ENCODE measurements around the gene PITHD1.
"Not testable (repeated sequence)": the region's sequence is repeated elsewhere in the genome, so short reads cannot be mapped to it uniquely, and the experiment has no call there.

Gene PITHD1

GRCh38 chr1:23777979-23778814 is at the start of gene PITHD1:
TSS of gene PITHD1 (plus strand) at chr1:23778418. CDS start at chr1:23778516, 98 bp downstream.
- Histone ChIP-seq H3K27ac (ENCODE audit: low read length) (peak within 1 kb of the TSS; percentile 97), H3K4me1 (ENCODE audit: insufficient read depth, low read length) (no peaks in the 10 kb centered on the region), H3K9me3 (ENCODE audit: insufficient read depth, low read depth, low read length) (no peaks in the 10 kb centered on the region), H3K36me3 (ENCODE audit: insufficient read depth, low read depth, low read length) (peaks cover 19% of the 10 kb centered on the region), H3K27me3 (ENCODE audit: insufficient read depth, low read length) (no peaks in the 10 kb centered on the region), H3K4me3 (ENCODE audit: low read length) (peak within 1 kb of the TSS; percentile 100), H3K9ac (ENCODE audit: low read depth, low read length) (peak within 1 kb of the TSS; percentile 97)

- Histone ChIP-seq H3K4me3 (ENCODE audit: low read length) (no peak overlapping the region), H3K9ac (ENCODE audit: low read depth, low read length) (no peak overlapping the region), H3K4me1 (ENCODE audit: insufficient read depth, low read length) (no peaks in the 10 kb centered on the region), H3K9me3 (ENCODE audit: insufficient read depth, low read depth, low read length) (no peaks in the 10 kb centered on the region), H3K36me3 (ENCODE audit: insufficient read depth, low read depth, low read length) (no peaks in the 10 kb centered on the region), H3K27ac (ENCODE audit: low read length) (no peak overlapping the region), H3K27me3 (ENCODE audit: insufficient read depth, low read length) (no peaks in the 10 kb centered on the region)
Measured at GRCh38 chr1:23732363-23733224, 45.6 kb upstream of the PITHD1 start.

GRCh38 chr1:23733281-23733680 is 44.9 kb upstream of the PITHD1 start:
- H3K9ac ChIP-seq (ENCODE audit: low read depth, low read length); H3K4me1 ChIP-seq (ENCODE audit: insufficient read depth, low read length); H3K27ac ChIP-seq (ENCODE audit: low read length); H3K27me3 ChIP-seq (ENCODE audit: insufficient read depth, low read length); H3K36me3 ChIP-seq (ENCODE audit: insufficient read depth, low read depth, low read length); H3K9me3 ChIP-seq (ENCODE audit: insufficient read depth, low read depth, low read length); H3K4me3 ChIP-seq (ENCODE audit: low read length): not testable (repeated sequence)

- Histone ChIP-seq H3K27ac (ENCODE audit: low read length) (no peak overlapping the region), H3K9ac (ENCODE audit: low read depth, low read length) (no peak overlapping the region), H3K36me3 (ENCODE audit: insufficient read depth, low read depth, low read length) (no peaks in the 10 kb centered on the region), H3K4me3 (ENCODE audit: low read length) (no peak overlapping the region), H3K9me3 (ENCODE audit: insufficient read depth, low read depth, low read length) (no peaks in the 10 kb centered on the region), H3K27me3 (ENCODE audit: insufficient read depth, low read length) (no peaks in the 10 kb centered on the region), H3K4me1 (ENCODE audit: insufficient read depth, low read length) (no peaks in the 10 kb centered on the region)
Measured at GRCh38 chr1:23736437-23737134, 41.6 kb upstream of the PITHD1 start.

GRCh38 chr1:23741609-23742008 is 36.6 kb upstream of the PITHD1 start:
- H3K9ac ChIP-seq (ENCODE audit: low read depth, low read length), result no peak overlapping the region
- H3K27me3 ChIP-seq (ENCODE audit: insufficient read depth, low read length), result no peaks in the 10 kb centered on the region
- peaks cover 7% of the 10 kb centered on the region for H3K4me1 ChIP-seq (ENCODE audit: insufficient read depth, low read length)
- peaks cover 6% of the 10 kb centered on the region for H3K36me3 ChIP-seq (ENCODE audit: insufficient read depth, low read depth, low read length)
- H3K27ac ChIP-seq (ENCODE audit: low read length), result no peak overlapping the region
- no peak overlapping the region for H3K4me3 ChIP-seq (ENCODE audit: low read length)
- no peaks in the 10 kb centered on the region for H3K9me3 ChIP-seq (ENCODE audit: insufficient read depth, low read depth, low read length)

GRCh38 chr1:23742670-23743286 is 35.4 kb upstream of the PITHD1 start:
- Histone ChIP-seq H3K36me3 (ENCODE audit: insufficient read depth, low read depth, low read length) (peaks cover 12% of the 10 kb centered on the region), H3K9me3 (ENCODE audit: insufficient read depth, low read depth, low read length) (no peaks in the 10 kb centered on the region), H3K4me1 (ENCODE audit: insufficient read depth, low read length) (peaks cover 7% of the 10 kb centered on the region), H3K27me3 (ENCODE audit: insufficient read depth, low read length) (no peaks in the 10 kb centered on the region), H3K4me3 (ENCODE audit: low read length) (peak overlapping the region; percentile 82), H3K9ac (ENCODE audit: low read depth, low read length) (peak overlapping the region; percentile 85; the same call in 1 of the 2 replicates), H3K27ac (ENCODE audit: low read length) (no peak overlapping the region)

- H3K4me1 ChIP-seq (ENCODE audit: insufficient read depth, low read length), result peaks cover 7% of the 10 kb centered on the region
- peaks cover 12% of the 10 kb centered on the region for H3K36me3 ChIP-seq (ENCODE audit: insufficient read depth, low read depth, low read length)
- no peaks in the 10 kb centered on the region for H3K27me3 ChIP-seq (ENCODE audit: insufficient read depth, low read length)
- H3K9ac ChIP-seq (ENCODE audit: low read depth, low read length), result peak within 1 kb of the TSS; percentile 85; the same call in 1 of the 2 replicates
- H3K4me3 ChIP-seq (ENCODE audit: low read length), result peak within 1 kb of the TSS; percentile 82
- H3K9me3 ChIP-seq (ENCODE audit: insufficient read depth, low read depth, low read length), result no peaks in the 10 kb centered on the region
- no peak within 1 kb of the TSS for H3K27ac ChIP-seq (ENCODE audit: low read length)
Measured at GRCh38 chr1:23743287-23744152, 34.7 kb upstream of the PITHD1 start, which contains the start of gene ELOA. TSS of gene ELOA (plus strand) at chr1:23743471. CDS start at chr1:23743504, 33 bp downstream.

GRCh38 chr1:23745515-23745914 is 32.7 kb upstream of the PITHD1 start:
- Histone ChIP-seq H3K9me3 (ENCODE audit: insufficient read depth, low read depth, low read length) (no peaks in the 10 kb centered on the region), H3K4me3 (ENCODE audit: low read length) (peak overlapping the region; percentile 82; the same call in 1 of the 2 replicates), H3K9ac (ENCODE audit: low read depth, low read length) (no peak overlapping the region), H3K36me3 (ENCODE audit: insufficient read depth, low read depth, low read length) (peaks cover 26% of the 10 kb centered on the region), H3K4me1 (ENCODE audit: insufficient read depth, low read length) (peaks cover 7% of the 10 kb centered on the region), H3K27ac (ENCODE audit: low read length) (no peak overlapping the region), H3K27me3 (ENCODE audit: insufficient read depth, low read length) (no peaks in the 10 kb centered on the region)

- H3K9ac ChIP-seq (ENCODE audit: low read depth, low read length), result no peak overlapping the region
- H3K27ac ChIP-seq (ENCODE audit: low read length), result no peak overlapping the region
- H3K36me3 ChIP-seq (ENCODE audit: insufficient read depth, low read depth, low read length), result peaks cover 51% of the 10 kb centered on the region
- no peak overlapping the region for H3K4me3 ChIP-seq (ENCODE audit: low read length)
- no peaks in the 10 kb centered on the region for H3K9me3 ChIP-seq (ENCODE audit: insufficient read depth, low read depth, low read length)
- H3K4me1 ChIP-seq (ENCODE audit: insufficient read depth, low read length), result peaks cover 7% of the 10 kb centered on the region
- H3K27me3 ChIP-seq (ENCODE audit: insufficient read depth, low read length), result no peaks in the 10 kb centered on the region
Measured at GRCh38 chr1:23748016-23748415, 30.2 kb upstream of the PITHD1 start.

GRCh38 chr1:23751050-23751814 is 27.0 kb upstream of the PITHD1 start:
- no peaks in the 10 kb centered on the region for H3K9me3 ChIP-seq (ENCODE audit: insufficient read depth, low read depth, low read length)
- peaks cover 80% of the 10 kb centered on the region for H3K36me3 ChIP-seq (ENCODE audit: insufficient read depth, low read depth, low read length)
- no peak overlapping the region for H3K4me3 ChIP-seq (ENCODE audit: low read length)
- no peak overlapping the region for H3K9ac ChIP-seq (ENCODE audit: low read depth, low read length)
- H3K27ac ChIP-seq (ENCODE audit: low read length), result no peak overlapping the region
- H3K27me3 ChIP-seq (ENCODE audit: insufficient read depth, low read length), result no peaks in the 10 kb centered on the region
- no peaks in the 10 kb centered on the region for H3K4me1 ChIP-seq (ENCODE audit: insufficient read depth, low read length)
